T1000 (cell line): ENCODE measurements around the gene ANKRA2.
A peak's percentile ranks its signal among the peaks of the same experiment; 100 is the strongest.
"Not testable (repeated sequence)": the region's sequence is repeated elsewhere in the genome, so short reads cannot be mapped to it uniquely, and the experiment has no call there.

ENCODE experiments used
- DNase-seq: peaks from one replicate; lab custom pipeline; 2025; ENCODE audit warnings: mixed read lengths; lab: John Stamatoyannopoulos, UW

The ANKRA2 gene

GRCh38 chr5:73545403-73545779 is 20.0 kb downstream of the ANKRA2 start:
- DNase-seq = no peak

GRCh38 chr5:73544429-73545402 is 20.7 kb downstream of the ANKRA2 start:
- no peak for DNase-seq

- no peak for DNase-seq
Measured at GRCh38 chr5:73542020-73542419, 23.4 kb downstream of the ANKRA2 start.

GRCh38 chr5:73540192-73540591 is 25.2 kb downstream of the ANKRA2 start:
- peak; percentile 12 for DNase-seq

GRCh38 chr5:73539730-73540129 is 25.7 kb downstream of the ANKRA2 start:
- DNase-seq = no peak

- DNase-seq = no peak
Measured at GRCh38 chr5:73534971-73535370, 30.5 kb downstream of the ANKRA2 start.

GRCh38 chr5:73534011-73534644 is 31.3 kb downstream of the ANKRA2 start:
- DNase-seq = no peak

- DNase-seq = no peak
Measured at GRCh38 chr5:73532195-73532594, 33.2 kb downstream of the ANKRA2 start.

- no peak for DNase-seq
Measured at GRCh38 chr5:73531356-73531755, 34.1 kb downstream of the ANKRA2 start.

- DNase-seq = no peak
Measured at GRCh38 chr5:73529081-73529480, 36.4 kb downstream of the ANKRA2 start.

- no peak for DNase-seq
Measured at GRCh38 chr5:73528248-73528647, 37.2 kb downstream of the ANKRA2 start.

- no peak for DNase-seq
Measured at GRCh38 chr5:73525606-73526203, 39.7 kb downstream of the ANKRA2 start.

GRCh38 chr5:73523861-73524260 is 41.6 kb downstream of the ANKRA2 start:
- DNase-seq = no peak

- DNase-seq = no peak
Measured at GRCh38 chr5:73522989-73523388, 42.5 kb downstream of the ANKRA2 start.

GRCh38 chr5:73519531-73520283 is 45.7 kb downstream of the ANKRA2 start:
- DNase-seq = peak; percentile 59

GRCh38 chr5:73515232-73515631 is 50.2 kb downstream of the ANKRA2 start:
- no peak for DNase-seq

- no peak for DNase-seq
Measured at GRCh38 chr5:73514418-73514817, 51.0 kb downstream of the ANKRA2 start.

GRCh38 chr5:73513996-73514395 is 51.4 kb downstream of the ANKRA2 start:
- no peak for DNase-seq

- DNase-seq = not testable (repeated sequence)
Measured at GRCh38 chr5:73508521-73508920, 56.9 kb downstream of the ANKRA2 start.

GRCh38 chr5:73507062-73507461 is 58.4 kb downstream of the ANKRA2 start:
- DNase-seq = no peak

- no peak for DNase-seq
Measured at GRCh38 chr5:73506459-73506955, 58.9 kb downstream of the ANKRA2 start.
